Keratinocyte (primary cell): ENCODE results near the gene SLC29A1. TPM values are rescaled to one million over a fixed set of nuclear protein-coding genes. Genes with fewer than 3 reads are reported as not detected.

Source experiments
- DNase-seq: peaks from one replicate; pipeline ENCODE4 v3.0.0-alpha.2; 2011; ENCODE audit warnings: low read depth, missing footprints, low spot score
- FAIRE-seq: peaks from 2 replicates; lab custom pipeline; 2011; peaks lifted over from hg19 to GRCh38; lab: Jason Lieb, UNC
- H2AFZ ChIP-seq: 2 replicates; pipeline ENCODE4 v1.6.0; 2012; ENCODE audit warnings: low read length, control low read depth, inconsistent platforms; ENCODE audit not compliant: control insufficient read depth
- H3K27ac ChIP-seq: 2 replicates; pipeline ENCODE4 v1.5.1; 2011; ENCODE audit warnings: low read length; ENCODE audit not compliant: control insufficient read depth, insufficient read depth
- H3K27me3 ChIP-seq: 3 replicates; pipeline ENCODE4 v1.6.0; 2011; ENCODE audit warnings: low read length; ENCODE audit not compliant: control insufficient read depth, insufficient read depth; ENCODE audit errors: extremely low read depth
- H3K36me3 ChIP-seq, 2 experiments: 2 replicates in 1 of 2; 3 replicates in 1 of 2; pipeline ENCODE4 v1.5.1; 2011; ENCODE audit warnings: low read length in 2 of 2, mild to moderate bottlenecking in 1 of 2; ENCODE audit not compliant: control insufficient read depth in 2 of 2, insufficient read depth in 2 of 2; ENCODE audit errors: extremely low read depth in 1 of 2
- H3K4me1 ChIP-seq: 3 replicates; pipeline ENCODE4 v1.5.1; 2011; ENCODE audit warnings: low read length; ENCODE audit not compliant: control insufficient read depth, insufficient read depth; ENCODE audit errors: extremely low read depth
- H3K4me2 ChIP-seq: 3 replicates; pipeline ENCODE4 v1.6.0; 2011; ENCODE audit warnings: low read depth, low read length; ENCODE audit not compliant: control insufficient read depth, insufficient read depth; ENCODE audit errors: extremely low read depth
- H3K4me3 ChIP-seq, 3 experiments: fragments of 200-600 bp in 1 of 3; sonication (generic) in 1 of 3; 2 replicates in 2 of 3; 3 replicates in 1 of 3; pipeline ENCODE4 v1.5.1; 2011 to 2016; ENCODE audit warnings: low read length in 3 of 3, mild to moderate bottlenecking in 3 of 3, control low read depth in 2 of 3, inconsistent platforms in 1 of 3, low read depth in 1 of 3, mixed read lengths in 1 of 3, mixed run types in 1 of 3, moderate library complexity in 1 of 3; ENCODE audit not compliant: control insufficient read depth in 2 of 3, insufficient read depth in 2 of 3; ENCODE audit errors: extremely low read depth in 1 of 3
- H3K79me2 ChIP-seq: 2 replicates; pipeline ENCODE4 v1.6.0; 2012; ENCODE audit warnings: low read length; ENCODE audit not compliant: control insufficient read depth, insufficient read depth
- H3K9ac ChIP-seq: 3 replicates; pipeline ENCODE4 v1.6.0; 2011; ENCODE audit warnings: low read length; ENCODE audit not compliant: control insufficient read depth, insufficient read depth; ENCODE audit errors: extremely low read depth
- H3K9me1 ChIP-seq: 3 replicates; pipeline ENCODE4 v1.6.0; 2011; ENCODE audit warnings: low read length; ENCODE audit not compliant: control insufficient read depth, insufficient read depth; ENCODE audit errors: extremely low read depth
- H3K9me3 ChIP-seq: 2 replicates; pipeline ENCODE4 v1.5.1; 2012; ENCODE audit warnings: low read depth, low read length; ENCODE audit not compliant: control insufficient read depth
- H4K20me1 ChIP-seq: 3 replicates; pipeline ENCODE4 v1.6.0; 2011; ENCODE audit warnings: low read length; ENCODE audit not compliant: control insufficient read depth, insufficient read depth; ENCODE audit errors: extremely low read depth
- CTCF ChIP-seq, 3 experiments: IDR thresholded peaks in 1 of 3; conservative IDR thresholded peaks in 1 of 3; optimal IDR thresholded peaks in 1 of 3; 2 replicates in 2 of 3; 3 replicates in 1 of 3; pipeline versions ENCODE3 to v1.5.1; 2011; ENCODE audit warnings: low read length in 3 of 3, mild to moderate bottlenecking in 3 of 3, moderate library complexity in 2 of 3, control low read depth in 1 of 3, inconsistent platforms in 1 of 3; ENCODE audit not compliant: insufficient read depth in 2 of 3; ENCODE audit errors: extremely low read depth in 1 of 3
- EZH2 ChIP-seq: IDR thresholded peaks from one replicate; pipeline ENCODE4 v1.6.1; 2012; ENCODE audit warnings: inconsistent platforms, mild to moderate bottlenecking, low read length, moderate library complexity
- dilution Hi-C: fragments of 300-500 bp; cut with MboI; formaldehyde crosslinking; loops from one replicate; pipeline ENCODE4 v1.7.0; 2020; ENCODE audit warnings: low sequenced_read_pairs; ENCODE audit not compliant: extremely low pct_ligation_motif_present
- polyA plus RNA-seq, 5 experiments: library from polyadenylated mRNA; depleted of rRNA in 3 of 5; stranded (reverse) in 3 of 5; stranded (forward) in 1 of 5; unstranded in 1 of 5; fragments of >200 nt; gene quantifications; 1 replicate in 1 of 5; 2 replicates in 3 of 5; 3 replicates in 1 of 5; pipeline versions ENCODE4 v1.2.1 to v1.2.3, GENCODE V29; 2011 to 2012; ENCODE audit warnings: missing spikeins in 2 of 5, low read depth in 1 of 5, low replicate concordance in 1 of 5

The SLC29A1 gene
- polyA plus RNA-seq, 1 donor (not counting 4 experiments of a cell fraction or from before 2014, with no cell fraction given) = 51.0 TPM

GRCh38 chr6:44245912-44246662, 22.7 kb downstream of the SLC29A1 start:
- peak overlapping the region; percentile 100 for H3K9ac ChIP-seq
- peak overlapping the region; percentile 91 for H3K4me2 ChIP-seq
- H3K4me1 ChIP-seq = peaks cover 19% of the 10 kb centered on the region
- H3K9me3 ChIP-seq = no peaks in the 10 kb centered on the region
- peaks cover 35% of the 10 kb centered on the region for H4K20me1 ChIP-seq
- H3K27ac ChIP-seq = peak overlapping the region; percentile 93
- no peak for TF ChIP-seq EZH2
- peak in 1 of 3 experiments; percentile 47 for TF ChIP-seq CTCF (optimal IDR thresholded peaks at IDR 0.05 in 1 of 3, IDR thresholded peaks at IDR 0.05 in 1 of 3, conservative IDR thresholded peaks at IDR 0.05 in 1 of 3; ENCODE audit: extremely low read depth in 1 of 3, insufficient read depth in 2 of 3, low read length in 3 of 3)
- dilution Hi-C loops = no loop called here
- FAIRE-seq (no peak), DNase-seq (no peak)
- peaks cover 43% of the 10 kb centered on the region for H3K79me2 ChIP-seq
- peaks cover 22 to 26% of the 10 kb centered on the region in 2 experiments for H3K36me3 ChIP-seq
- no peaks in the 10 kb centered on the region for H3K27me3 ChIP-seq
- H2AFZ ChIP-seq = peak overlapping the region; percentile 90
- peaks cover 5% of the 10 kb centered on the region for H3K9me1 ChIP-seq
- H3K4me3 ChIP-seq = peak overlapping the region; percentile 97 to 100 (median 99)

GRCh38 chr6:44246663-44247337, 23.4 kb downstream of the SLC29A1 start, which contains the start of gene HSP90AB1:
HSP90AB1 (plus strand) TSS chr6:44247101; CDS start chr6:44248630, 1,529 bp downstream.
- dilution Hi-C loops = no loop called here
- TF ChIP-seq CTCF (optimal IDR thresholded peaks at IDR 0.05 in 1 of 3, IDR thresholded peaks at IDR 0.05 in 1 of 3, conservative IDR thresholded peaks at IDR 0.05 in 1 of 3; ENCODE audit: extremely low read depth in 1 of 3, insufficient read depth in 2 of 3, low read length in 3 of 3) = no peak
- no peak for TF ChIP-seq EZH2
- Histone ChIP-seq H3K4me2 (peak within 1 kb of the TSS; percentile 96), H3K9ac (peak within 1 kb of the TSS; percentile 100), H3K36me3 (peaks cover 26 to 33% of the 10 kb centered on the region in 2 experiments), H3K9me3 (no peaks in the 10 kb centered on the region), H4K20me1 (peaks cover 39% of the 10 kb centered on the region), H3K27ac (peak within 1 kb of the TSS; percentile 93), H3K79me2 (peaks cover 47% of the 10 kb centered on the region), H3K4me1 (peaks cover 19% of the 10 kb centered on the region), H3K27me3 (no peaks in the 10 kb centered on the region), H2AFZ (peak within 1 kb of the TSS; percentile 90), H3K9me1 (peaks cover 5% of the 10 kb centered on the region), H3K4me3 (peak within 1 kb of the TSS; percentile 97 to 100 (median 99))
- FAIRE-seq = peak; percentile 73
- peak; percentile 99 for DNase-seq
